GM21717 (cell line): ENCODE results near the gene ALK.
"Not testable (repeated sequence)": the region's sequence is repeated elsewhere in the genome, so short reads cannot be mapped to it uniquely, and the experiment has no call there.

ENCODE experiments used
- ATAC-seq: cut with Tn5 transposase; IDR thresholded peaks from one replicate; pipeline ENCODE4 v1.9.1; 2021; ENCODE audit warnings: mild to moderate bottlenecking, moderate library complexity; ENCODE audit not compliant: unreplicated experiment

Gene ALK

DNA sequence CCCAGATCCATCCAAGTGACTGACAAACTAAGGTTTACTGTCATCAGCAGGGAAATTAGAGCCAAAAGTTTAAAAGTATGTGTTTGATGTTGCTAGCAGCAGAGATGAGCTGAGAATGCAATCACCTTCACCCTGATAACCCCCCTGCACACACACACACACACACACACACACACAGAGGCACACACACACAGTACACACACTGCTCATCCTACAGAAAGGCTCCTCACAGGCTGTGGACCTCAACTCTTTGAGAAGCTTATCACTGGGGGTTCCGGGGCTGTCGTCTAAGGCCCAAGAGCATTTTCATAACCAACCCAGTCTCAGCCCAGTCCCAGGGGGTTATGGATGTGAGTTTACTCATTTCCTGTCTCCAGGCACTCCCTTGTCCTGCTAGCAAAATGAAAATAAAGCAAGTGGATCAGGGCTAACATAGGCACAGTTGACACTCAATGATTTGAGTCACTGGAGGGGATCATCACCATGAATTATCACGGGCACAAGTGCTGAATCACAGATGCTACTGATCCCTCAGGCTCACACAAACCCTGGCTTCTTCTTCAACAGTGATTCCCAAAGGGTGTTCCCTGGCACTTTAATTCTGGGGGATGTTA is 76.6 kb downstream of the ALK start:
- ATAC-seq: no peak

DNA sequence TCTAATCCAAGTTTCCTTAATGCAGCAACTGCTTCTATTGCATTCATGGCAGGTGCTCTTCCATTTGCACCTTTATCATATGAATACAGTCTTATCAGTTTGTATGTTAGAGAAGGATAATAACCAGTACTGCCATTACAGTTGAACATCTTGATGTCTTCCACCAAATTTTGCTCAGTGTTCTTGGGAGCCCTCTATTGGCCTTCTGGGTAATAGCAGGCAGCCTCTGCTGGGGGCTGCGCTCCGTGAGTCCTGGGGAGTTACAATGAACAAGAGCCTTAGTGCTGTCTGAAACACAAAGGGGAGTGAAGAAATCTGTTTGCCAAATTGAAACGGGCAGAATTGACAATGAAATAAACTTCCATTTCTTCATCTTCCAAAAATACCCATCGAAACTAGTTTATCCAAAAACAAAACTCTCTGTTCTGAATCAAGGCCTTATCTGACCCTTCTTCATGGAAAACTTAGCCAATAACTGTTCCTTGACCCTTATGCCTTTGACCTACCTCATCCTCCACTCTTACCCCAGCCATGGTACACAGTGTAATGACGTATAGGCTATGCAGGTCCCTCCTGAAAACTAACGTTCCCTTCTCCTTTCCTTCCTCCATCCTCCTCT is 79.9 kb downstream of the ALK start:
- no peak for ATAC-seq

DNA sequence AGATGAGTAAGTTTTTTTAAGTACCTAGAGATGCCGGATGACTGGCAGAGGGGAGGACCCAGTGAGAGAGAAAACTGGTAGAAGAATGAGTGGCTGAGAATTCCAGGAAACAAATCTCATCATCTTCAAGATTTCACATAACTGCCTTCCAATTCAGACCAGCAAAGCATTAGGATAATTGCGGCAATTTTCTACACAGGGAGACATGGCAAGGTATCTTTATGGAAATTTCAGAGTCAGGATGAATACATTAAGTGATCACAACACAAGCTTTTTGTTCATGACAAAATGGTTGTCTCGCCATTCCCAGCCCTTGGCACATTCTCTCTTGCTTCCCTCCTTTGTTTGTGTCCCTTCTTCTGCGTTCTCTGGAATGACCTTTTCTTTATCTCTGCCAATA is 82.1 kb downstream of the ALK start:
- ATAC-seq: no peak

DNA sequence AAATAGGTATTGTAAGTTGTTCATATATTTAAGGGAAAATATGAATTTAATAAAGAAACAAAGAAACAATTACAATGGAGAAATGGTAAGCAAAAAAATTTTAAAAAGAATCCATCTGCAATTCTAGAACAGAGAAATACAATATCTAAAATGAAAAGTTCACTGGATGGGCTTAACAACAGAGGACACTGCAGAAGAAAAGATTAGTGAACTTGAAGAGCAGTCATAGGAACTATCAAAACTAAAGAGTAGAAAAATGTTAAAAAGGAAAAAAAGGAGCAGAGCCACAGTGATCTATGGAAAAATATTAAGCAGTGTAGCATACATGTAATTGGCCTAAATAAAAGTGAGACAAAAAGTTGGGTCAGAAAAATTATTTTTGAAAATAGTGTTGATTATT is 83.5 kb downstream of the ALK start:
- ATAC-seq: no peak

DNA sequence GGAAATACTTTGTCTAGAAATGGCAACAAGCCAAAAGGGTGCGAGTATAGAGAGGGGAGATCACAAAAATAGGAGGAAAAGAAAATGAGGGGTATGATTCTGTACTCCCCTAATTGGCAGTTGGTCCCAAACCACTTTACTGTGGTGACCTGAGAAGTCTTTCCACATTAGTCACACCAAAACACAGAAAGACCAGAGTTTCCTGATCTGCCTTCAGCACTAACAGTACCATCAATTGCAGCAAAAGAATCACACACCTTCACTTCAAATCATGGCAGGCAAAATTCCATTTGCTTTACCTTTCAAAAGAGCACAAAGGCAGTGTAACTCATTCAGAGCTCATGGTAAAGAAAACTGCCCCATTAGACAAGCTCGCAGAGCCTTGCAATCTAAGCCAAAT is 86.8 kb downstream of the ALK start:
- ATAC-seq: no peak

DNA sequence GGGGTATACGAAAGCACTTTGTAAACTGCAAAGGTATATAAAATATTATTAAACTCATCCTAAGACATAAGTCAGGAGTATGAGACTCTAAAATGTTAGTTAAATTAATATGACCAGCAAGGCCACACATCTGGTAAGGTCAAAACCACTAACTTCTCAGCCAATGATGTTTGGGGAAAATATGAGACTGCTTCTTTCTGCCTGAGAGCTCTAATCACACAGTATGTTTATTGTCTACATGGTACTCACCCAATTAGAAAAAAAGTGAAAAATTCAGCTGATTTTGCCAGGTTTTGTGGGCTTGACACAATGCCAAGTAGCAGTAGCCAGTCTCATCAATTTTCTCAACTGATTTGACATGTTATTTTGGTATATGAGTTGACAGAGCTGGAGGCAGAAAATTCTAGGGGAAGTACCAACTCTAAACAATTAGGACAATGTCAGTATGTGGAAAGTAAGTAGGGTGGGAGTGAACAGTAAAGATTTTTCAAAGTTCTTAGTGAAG is 87.3 kb downstream of the ALK start:
- no peak for ATAC-seq

DNA sequence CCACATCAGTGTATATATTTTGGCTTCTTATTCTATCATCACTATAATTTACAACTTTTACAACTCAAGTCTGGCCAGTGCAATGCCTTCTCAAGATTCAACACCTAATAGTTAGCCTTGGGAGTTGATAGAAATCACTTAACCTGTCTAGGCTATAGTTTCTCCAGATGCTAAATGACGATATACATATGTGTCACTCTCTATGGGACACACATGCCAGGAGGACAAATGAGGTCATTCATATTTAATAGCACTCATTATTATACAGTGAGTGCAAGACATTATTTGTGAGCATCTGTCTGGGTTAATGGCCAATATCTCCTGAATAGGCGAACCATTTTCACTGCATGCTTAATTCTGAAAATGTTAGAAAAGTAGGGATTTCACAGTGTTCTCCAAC is 89.8 kb downstream of the ALK start:
- ATAC-seq: no peak

DNA sequence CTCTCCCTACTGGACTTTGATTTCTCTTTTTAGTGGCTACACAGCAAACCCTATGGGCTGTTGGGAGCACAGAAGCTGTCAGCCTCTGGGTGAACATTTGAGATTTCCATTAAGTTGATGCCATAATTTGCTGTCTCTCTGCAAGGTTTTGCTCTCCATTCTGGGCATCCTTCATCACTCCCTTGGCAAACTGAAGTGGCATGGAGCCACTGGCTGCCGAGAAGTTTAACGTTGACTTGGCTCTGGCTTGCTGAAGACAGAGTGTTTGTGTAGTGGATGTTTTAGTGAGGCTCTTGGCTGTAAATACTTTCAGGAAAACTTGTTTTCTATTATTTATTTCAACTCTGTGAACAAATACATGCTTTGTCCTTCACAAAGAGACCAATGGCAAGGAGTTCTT is 91.5 kb downstream of the ALK start:
- no peak for ATAC-seq

DNA sequence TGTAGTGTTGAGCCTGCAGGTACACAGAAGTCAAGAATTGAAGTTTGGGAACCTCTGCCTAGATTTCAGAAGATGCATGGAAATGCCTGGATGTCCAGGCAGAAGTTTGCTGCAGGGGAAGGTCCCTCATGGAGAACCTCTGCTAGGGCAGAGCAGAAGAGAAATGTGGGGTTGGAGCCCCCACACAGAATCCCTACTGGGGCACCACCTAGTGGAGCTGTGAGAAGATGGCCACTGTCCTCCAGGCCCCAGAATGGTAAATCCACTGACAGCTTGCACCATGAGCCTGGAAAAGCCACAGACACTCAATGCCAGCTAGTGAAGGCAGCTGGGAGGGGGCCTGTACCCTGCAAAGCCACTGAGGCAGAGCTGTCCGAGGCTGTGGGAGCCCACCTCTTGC is 97.2 kb downstream of the ALK start:
- ATAC-seq: not testable (repeated sequence)

DNA sequence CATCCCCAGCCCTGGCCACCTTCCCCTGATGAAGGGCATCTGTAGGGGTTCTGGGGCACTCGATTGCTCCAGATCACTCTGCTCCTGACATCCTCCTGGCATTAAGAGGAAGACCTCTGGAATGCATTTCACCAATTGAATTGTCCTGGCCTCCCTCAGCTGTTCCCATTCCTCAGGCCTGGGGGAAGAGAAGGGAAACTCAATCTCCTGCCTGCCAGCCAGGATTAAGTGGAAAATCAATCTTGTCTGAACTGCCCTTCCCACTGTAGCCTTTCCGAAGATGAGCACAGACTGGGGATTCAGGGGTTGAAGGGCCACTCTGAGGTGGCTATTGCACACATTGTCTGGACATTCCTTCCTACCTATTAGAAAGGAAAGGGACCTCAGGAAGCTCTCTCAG is 99.8 kb downstream of the ALK start:
- no peak for ATAC-seq

DNA sequence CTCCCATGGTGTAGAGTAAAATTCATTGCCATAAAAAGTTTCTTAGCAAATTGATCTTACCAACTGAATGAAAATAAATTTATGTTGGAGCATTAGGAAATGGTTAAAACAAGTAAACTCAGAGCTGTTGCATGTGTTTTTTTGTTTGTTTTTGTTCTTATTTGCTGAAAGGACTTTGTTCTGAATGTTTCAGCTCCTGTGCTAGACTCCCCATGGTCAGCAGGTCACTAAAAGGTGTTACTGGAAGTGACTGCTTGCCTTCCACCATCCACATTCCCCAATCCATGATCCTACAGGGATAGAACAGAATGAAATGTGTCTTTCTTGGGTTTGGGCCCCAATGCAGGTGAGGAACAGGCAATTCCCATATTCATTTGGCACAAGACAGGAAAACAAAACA is 101.8 kb downstream of the ALK start:
- no peak for ATAC-seq

DNA sequence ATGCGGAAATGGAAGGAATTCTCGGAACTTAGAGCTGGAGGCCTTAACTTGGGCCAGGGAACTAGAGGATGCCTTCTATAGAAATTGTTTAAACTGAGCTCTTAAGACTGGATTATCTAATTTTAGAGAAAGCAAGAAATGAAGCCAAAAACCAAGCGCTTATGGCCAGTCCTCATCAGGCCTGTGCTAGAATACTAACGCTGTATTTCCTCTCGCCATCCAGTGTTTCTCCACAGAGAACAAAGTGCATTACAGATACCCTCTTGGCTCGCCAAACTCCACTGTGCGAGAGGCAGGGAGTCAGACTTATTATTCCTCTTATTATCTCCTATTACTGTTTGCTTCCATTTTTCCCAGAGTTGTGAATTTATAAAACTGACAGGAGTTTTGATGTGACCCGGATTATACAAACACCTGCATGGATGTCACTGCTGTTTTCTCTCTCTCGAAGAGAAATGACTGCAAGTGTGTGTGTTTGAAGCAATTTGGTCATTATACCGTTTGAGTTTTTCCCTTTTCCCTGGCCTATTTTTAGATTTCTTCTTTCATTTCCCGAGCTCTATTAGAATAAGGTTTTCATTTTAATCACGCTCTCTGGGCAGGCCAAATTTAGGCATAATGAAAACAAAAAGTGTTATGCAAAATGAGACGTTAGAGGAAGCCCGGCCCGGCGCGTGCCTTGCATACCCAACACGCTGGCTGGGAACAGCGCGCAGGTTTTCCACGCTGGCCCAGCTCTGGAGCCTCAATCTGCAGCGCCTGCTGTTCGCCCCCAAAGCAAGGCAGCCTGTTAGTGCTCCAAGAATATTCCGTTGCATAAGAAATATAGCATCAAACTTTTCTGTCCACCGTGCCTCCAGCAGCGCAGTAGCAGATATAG is 103.3 kb downstream of the ALK start:
- no peak for ATAC-seq

DNA sequence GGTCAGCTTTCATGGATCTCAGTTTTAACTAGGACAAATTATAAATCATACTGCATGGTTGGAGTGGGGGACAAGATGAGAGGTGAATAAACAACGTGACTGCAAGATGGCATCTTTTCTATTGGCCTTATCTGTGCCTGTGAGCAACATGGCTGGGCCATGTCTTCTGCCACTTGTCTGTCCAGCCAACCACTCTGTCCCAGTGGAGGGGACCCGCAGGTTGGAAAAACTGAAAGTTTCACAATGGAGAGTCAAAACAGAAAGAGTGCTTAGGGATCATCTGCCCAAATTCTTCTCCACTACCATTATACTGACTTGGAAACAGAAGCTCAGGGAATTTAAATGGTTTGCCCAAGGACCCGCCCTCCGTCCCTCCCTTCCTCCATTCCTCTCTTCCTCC is 104.1 kb downstream of the ALK start:
- ATAC-seq: no peak

DNA sequence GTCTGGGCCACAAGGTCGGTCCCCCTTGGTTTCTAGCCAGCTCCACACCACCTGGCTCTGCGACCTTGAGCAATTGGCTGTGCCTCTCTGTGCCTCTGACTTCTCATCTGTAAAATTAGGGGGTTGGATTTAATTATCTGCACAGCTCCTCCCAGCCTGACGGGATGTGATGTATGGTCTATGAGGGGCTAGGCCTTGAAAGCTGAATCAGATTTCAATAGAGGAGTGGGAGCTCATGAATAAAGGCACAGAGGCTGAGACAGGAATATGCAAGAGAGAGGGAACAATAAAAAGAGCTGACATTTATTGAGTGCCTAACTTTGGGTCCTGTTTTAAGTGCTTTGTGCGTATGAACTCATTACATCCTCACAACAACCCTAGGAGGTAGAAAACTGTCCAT is 104.7 kb downstream of the ALK start:
- no peak for ATAC-seq

DNA sequence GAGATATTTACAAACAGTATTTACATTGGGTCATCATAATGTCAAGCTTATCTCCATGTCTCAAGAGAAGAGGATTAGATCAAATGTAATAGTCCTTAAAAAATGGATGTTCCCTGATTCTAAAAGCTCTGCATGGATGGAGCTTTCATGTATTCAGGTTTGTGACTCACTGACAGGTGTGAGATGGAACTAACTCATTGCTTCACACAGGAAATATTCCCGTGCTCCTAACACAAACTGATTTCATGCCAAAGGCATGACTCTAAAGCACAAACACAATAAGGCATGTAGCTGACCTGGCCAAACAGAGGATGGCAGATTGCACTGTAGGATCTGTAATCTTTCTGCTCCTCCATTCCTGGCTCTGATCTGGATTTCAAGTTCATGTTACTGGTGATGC is 110.0 kb downstream of the ALK start:
- no peak for ATAC-seq

DNA sequence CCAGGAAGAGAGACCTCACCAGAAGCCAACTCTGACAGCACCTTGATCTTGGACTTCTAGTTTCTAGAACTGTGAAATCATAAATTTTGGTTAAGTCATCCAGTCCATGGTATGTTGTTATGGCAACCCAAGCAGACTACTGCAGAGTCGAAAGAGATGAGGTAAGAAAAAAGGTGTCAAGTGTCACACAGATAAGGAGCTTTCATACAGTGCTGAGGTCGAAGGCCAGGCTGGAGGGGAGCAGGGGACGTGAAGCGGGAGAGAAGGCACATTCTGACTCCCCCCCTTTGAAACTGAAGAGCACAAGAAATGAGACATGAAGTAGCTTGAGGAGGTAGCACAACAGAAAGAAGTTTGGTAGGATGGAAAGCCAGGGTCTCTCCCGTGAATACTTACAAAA is 110.4 kb downstream of the ALK start:
- no peak for ATAC-seq

DNA sequence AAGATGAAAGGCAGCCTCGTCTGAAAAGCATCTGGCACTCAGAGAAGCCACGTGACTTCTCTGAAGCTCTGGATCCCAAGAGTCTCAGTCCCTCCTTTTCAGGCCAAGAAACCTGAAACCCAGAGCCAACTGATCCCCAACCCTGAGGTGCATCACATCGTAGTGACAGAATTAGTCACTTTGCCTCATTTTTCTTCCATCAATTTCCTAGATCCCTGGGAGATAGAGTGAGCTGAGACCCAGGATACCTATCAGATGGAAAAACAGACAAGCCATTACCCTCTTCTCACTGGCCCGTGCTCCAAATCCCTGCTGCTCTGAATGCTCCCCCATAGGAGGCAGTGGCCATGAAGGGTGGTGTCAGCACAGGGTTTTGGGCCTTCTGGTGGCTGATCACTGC is 113.1 kb downstream of the ALK start:
- ATAC-seq: no peak

DNA sequence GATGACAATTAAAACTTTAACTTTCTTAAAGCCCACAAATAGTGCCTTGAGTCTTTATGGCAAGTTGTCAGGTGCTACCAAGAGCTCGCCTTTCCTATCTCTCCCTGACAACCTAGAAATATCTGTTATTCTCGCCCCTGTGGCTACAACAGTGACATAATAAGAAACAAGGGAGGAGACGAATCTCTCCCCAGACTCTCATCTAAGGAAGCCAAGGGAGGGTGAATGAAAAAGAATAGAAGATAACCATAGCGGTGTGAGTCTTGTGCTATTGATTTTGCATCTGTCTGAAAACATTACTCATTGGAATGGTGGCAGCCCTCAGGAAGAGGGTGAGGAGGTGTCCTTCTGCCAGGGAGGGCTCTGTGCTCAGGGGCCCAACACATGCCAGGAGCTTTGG is 114.3 kb downstream of the ALK start:
- no peak for ATAC-seq

DNA sequence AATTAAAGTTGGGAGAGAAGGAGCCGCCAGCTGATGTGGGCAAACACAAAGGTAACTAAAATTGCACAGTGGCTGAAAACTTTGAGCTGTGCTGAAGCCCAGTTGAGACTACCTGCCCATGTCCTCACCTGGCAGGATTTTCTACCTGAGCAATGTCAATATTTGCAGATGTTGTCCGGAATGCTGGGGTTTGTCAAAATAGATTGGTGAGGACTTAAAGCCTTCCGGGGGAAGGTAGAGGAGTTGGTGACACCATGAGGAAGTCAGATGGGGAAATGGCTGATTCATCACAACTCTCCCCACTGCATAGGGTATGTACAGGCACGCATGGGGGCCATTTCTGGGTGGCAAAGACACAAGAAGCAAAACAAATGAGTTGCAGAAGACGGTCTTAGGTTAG is 114.9 kb downstream of the ALK start:
- ATAC-seq: no peak

DNA sequence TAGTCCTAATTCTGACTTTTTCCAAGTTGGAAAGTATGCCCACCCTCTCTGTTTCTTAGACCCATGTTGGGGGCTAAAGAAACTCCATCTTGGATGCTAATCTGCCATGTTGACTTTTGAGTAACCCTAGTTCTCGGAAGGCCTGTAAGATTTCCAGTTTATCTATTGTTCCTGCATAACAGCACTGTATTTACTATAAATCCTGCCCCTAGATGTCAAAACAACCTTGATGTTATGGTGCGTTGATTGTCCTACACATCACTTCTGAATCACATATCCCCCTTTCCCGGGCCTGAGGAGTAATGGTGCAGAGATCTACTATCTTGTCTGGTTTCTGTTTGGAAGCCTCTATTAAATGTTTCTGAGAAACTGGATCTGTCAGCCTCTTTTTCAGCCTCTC is 116.7 kb downstream of the ALK start:
- no peak for ATAC-seq

DNA sequence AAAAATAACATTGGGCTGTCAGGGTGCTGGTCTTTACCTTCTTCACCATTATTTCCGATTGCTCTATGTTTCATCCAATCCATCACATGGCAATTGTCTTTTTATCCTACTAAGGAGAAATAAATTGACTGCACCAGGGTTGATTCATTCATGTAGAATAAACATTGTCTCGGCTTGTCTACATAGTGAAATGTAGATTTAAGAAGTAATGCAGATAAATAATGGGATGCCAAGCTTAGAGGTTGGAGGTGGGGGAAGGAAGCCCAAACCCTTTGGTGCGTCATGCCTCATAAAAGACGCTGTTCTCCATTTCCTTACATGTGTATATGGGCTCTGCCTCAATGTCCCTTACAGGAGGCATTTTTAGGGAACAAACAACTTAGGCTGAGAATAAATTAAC is 117.8 kb downstream of the ALK start:
- no peak for ATAC-seq

DNA sequence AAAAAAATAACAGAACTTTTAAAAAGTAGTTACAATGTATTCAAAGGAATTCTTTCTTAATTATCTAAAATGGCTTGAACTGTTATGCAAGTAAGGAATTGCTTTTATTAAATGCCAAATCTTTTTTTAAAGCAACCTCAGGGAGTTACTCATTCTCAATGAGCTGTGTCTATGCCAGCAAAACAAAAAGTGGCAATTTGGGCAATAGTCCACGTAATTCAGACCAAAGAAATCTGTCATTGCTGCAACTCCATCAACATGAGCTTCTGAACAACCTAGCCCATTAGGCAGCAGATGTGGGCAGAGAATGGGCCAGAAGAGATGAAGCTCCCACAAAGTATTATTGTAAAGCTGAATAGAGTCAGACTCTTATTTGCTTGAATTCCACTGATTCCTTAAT is 118.4 kb downstream of the ALK start:
- no peak for ATAC-seq
